HepG2 (cell line): ENCODE results near the gene EEF2.

Experiments used
- CTCF ChIP-seq: sonication (generic); formaldehyde crosslinking; IDR thresholded peaks from 2 replicates; pipeline ENCODE4 v1.5.0; 2020; ENCODE audit warnings: mild to moderate bottlenecking, missing genetic modification reagents, moderate library complexity
- EP300 ChIP-seq, 3 experiments: sonication (generic) in 1 of 3; formaldehyde crosslinking in 1 of 3; IDR thresholded peaks; 2 replicates each; pipeline versions ENCODE4 v1.5.1 to v1.6.1; 2011 to 2020; ENCODE audit warnings: low read depth in 2 of 3, low read length in 2 of 3, borderline replicate concordance in 1 of 3, improper control_type of control experiment in 1 of 3, mild to moderate bottlenecking in 1 of 3, missing genetic modification reagents in 1 of 3, moderate library complexity in 1 of 3
- NR0B2 ChIP-seq: sonication (generic); formaldehyde crosslinking; IDR thresholded peaks from 2 replicates; pipeline ENCODE4 v1.4.0; 2020; ENCODE audit warnings: mild to moderate bottlenecking, missing genetic modification reagents
- NR3C1 ChIP-seq: sonication (generic); formaldehyde crosslinking; IDR thresholded peaks from 2 replicates; pipeline ENCODE4 v1.4.0; 2020; ENCODE audit warnings: missing genetic modification reagents
- POLR2AphosphoS5 ChIP-seq: IDR thresholded peaks from 2 replicates; pipeline ENCODE4 v1.6.1; 2012; ENCODE audit warnings: low read depth, low read length
- REXO4 ChIP-seq: sonication (generic); formaldehyde crosslinking; IDR thresholded peaks from 2 replicates; pipeline ENCODE4 v1.8.0; 2022; ENCODE audit warnings: missing genetic modification reagents, mild to moderate bottlenecking, borderline replicate concordance
- SMARCE1 ChIP-seq: fragments of 450-650 bp; IDR thresholded peaks from 2 replicates; pipeline ENCODE4 v1.6.1; 2017; ENCODE audit warnings: borderline replicate concordance
- TOPORS ChIP-seq: sonication (generic); formaldehyde crosslinking; IDR thresholded peaks from 2 replicates; pipeline ENCODE4 v1.8.0; 2023; ENCODE audit warnings: mild to moderate bottlenecking, missing genetic modification reagents
- YY1 ChIP-seq: IDR thresholded peaks from 2 replicates; pipeline ENCODE4 v1.6.1; 2011; ENCODE audit warnings: low read length, low read depth, moderate library complexity, mild to moderate bottlenecking; ENCODE audit not compliant: insufficient read depth, insufficient replicate concordance
- ZNF784 ChIP-seq: sonication (generic); formaldehyde crosslinking; IDR thresholded peaks from 2 replicates; pipeline ENCODE4 v1.5.1; 2020; ENCODE audit warnings: missing genetic modification reagents, mild to moderate bottlenecking, borderline replicate concordance
- ZSCAN20 ChIP-seq: sonication (generic); formaldehyde crosslinking; IDR thresholded peaks from 2 replicates; pipeline ENCODE4 v1.4.0; 2020; ENCODE audit warnings: missing genetic modification reagents, mild to moderate bottlenecking, borderline replicate concordance
- ZZZ3 ChIP-seq: sonication (generic); formaldehyde crosslinking; IDR thresholded peaks from 2 replicates; pipeline ENCODE4 v1.4.0; 2020; ENCODE audit warnings: missing genetic modification reagents, mild to moderate bottlenecking, borderline replicate concordance

GRCh38 chr19:4012975-4013634 is 27.8 kb upstream of the EEF2 start:
- TF ChIP-seq SMARCE1 (no peak), REXO4 (CRISPR knock-in tag) (no peak), ZSCAN20 (CRISPR knock-in tag) (no peak), ZZZ3 (CRISPR knock-in tag) (no peak), NR3C1 (no peak), TOPORS (CRISPR knock-in tag) (no peak), POLR2AphosphoS5 (no peak), CTCF (CRISPR knock-in tag) (no peak), NR0B2 (no peak), ZNF784 (CRISPR knock-in tag) (no peak), YY1 (no peak), EP300 (IDR thresholded peaks at IDR 0.05; ENCODE audit: low read depth in 2 of 2, low read length in 2 of 2) (no peak), EP300 (CRISPR knock-in tag; IDR thresholded peaks at IDR 0.05; ENCODE audit: borderline replicate concordance) (no peak)
